GM23248 (cell line): ENCODE data around the gene EHMT1. TPM values are rescaled to one million over a fixed set of nuclear protein-coding genes. Genes with fewer than 3 reads are reported as not detected.
"Not testable (repeated sequence)": the region's sequence is repeated elsewhere in the genome, so short reads cannot be mapped to it uniquely, and the experiment has no call there.

Source experiments
- DNase-seq: peaks from one replicate; pipeline ENCODE4 v3.0.0-alpha.2; 2015
- H2AFZ ChIP-seq: fragments of 200-600 bp; sonication (generic); 2 replicates; pipeline ENCODE4 v1.6.1; 2016; ENCODE audit warnings: antibody characterized with exemption
- H3F3A ChIP-seq: fragments of 200-600 bp; sonication (generic); 2 replicates; pipeline ENCODE4 v1.6.1; 2016; ENCODE audit warnings: mild to moderate bottlenecking, antibody characterized with exemption, mixed run types; ENCODE audit not compliant: insufficient read depth
- H3K27ac ChIP-seq: fragments of 200-600 bp; sonication (generic); 2 replicates; pipeline ENCODE4 v1.5.1; 2016; ENCODE audit warnings: mild to moderate bottlenecking
- H3K27me3 ChIP-seq: fragments of 200-600 bp; sonication (generic); replicated peaks from 2 replicates; pipeline ENCODE4 v1.6.1; 2016; ENCODE audit warnings: mild to moderate bottlenecking; ENCODE audit not compliant: insufficient read depth
- H3K36me3 ChIP-seq: fragments of 200-600 bp; sonication (generic); 2 replicates; pipeline ENCODE4 v1.6.1; 2016; ENCODE audit warnings: low read depth, mild to moderate bottlenecking
- H3K4me1 ChIP-seq: fragments of 200-600 bp; sonication (generic); 2 replicates; pipeline ENCODE4 v1.6.1; 2016; ENCODE audit warnings: mild to moderate bottlenecking; ENCODE audit not compliant: insufficient read depth
- H3K4me2 ChIP-seq: fragments of 200-600 bp; sonication (generic); one replicate; pipeline ENCODE4 v1.6.1; 2016; ENCODE audit warnings: mild to moderate bottlenecking; ENCODE audit not compliant: unreplicated experiment
- H3K4me3 ChIP-seq: fragments of 200-600 bp; sonication (generic); 2 replicates; pipeline ENCODE4 v1.5.1; 2016; ENCODE audit warnings: mild to moderate bottlenecking
- H3K79me2 ChIP-seq: fragments of 200-600 bp; sonication (generic); 2 replicates; pipeline ENCODE4 v1.6.1; 2016; ENCODE audit warnings: mild to moderate bottlenecking; ENCODE audit not compliant: insufficient read depth
- H3K9ac ChIP-seq: fragments of 200-600 bp; sonication (generic); 2 replicates; pipeline ENCODE4 v1.6.1; 2016; ENCODE audit warnings: mild to moderate bottlenecking
- H3K9me2 ChIP-seq: fragments of 200-600 bp; sonication (generic); 2 replicates; pipeline ENCODE4 v1.6.1; 2016; ENCODE audit warnings: mixed run types, mild to moderate bottlenecking, moderate library complexity; ENCODE audit not compliant: insufficient read depth
- H3K9me3 ChIP-seq: fragments of 200-600 bp; sonication (generic); one replicate; pipeline ENCODE4 v1.6.1; 2017; ENCODE audit warnings: low read depth
- H4K20me1 ChIP-seq: fragments of 200-600 bp; sonication (generic); 2 replicates; pipeline ENCODE4 v1.6.0; 2016; ENCODE audit not compliant: insufficient read depth
- EZH2 ChIP-seq: fragments of 200-600 bp; sonication (generic); IDR thresholded peaks from 2 replicates; pipeline ENCODE4 v1.6.1; 2018; ENCODE audit warnings: antibody characterized with exemption, mild to moderate bottlenecking; ENCODE audit not compliant: insufficient read depth, poor library complexity, severe bottlenecking
- EZH2phosphoT487 ChIP-seq: fragments of 200-600 bp; sonication (generic); IDR thresholded peaks from 2 replicates; pipeline ENCODE4 v1.6.1; 2018; ENCODE audit warnings: antibody characterized with exemption, moderate library complexity, mild to moderate bottlenecking, low read depth; ENCODE audit not compliant: insufficient read depth
- WGBS, 2 experiments: methylation state at CpG; one replicate each; pipeline ENCODE4 v1.1.6; 2015 to 2017; ENCODE audit warnings: low lambda C conversion rate in 2 of 2, low coverage in 1 of 2; ENCODE audit errors: missing lambda C conversion rate in 2 of 2; 5-methylcytosine and 5-hydroxymethylcytosine counted together
- in situ Hi-C: fragments of 300-500 bp; cut with MboI; formaldehyde crosslinking; loops from 2 replicates; pipeline ENCODE4 v1.15.0; 2020
- microRNA counts: library from miRNA; unstranded; fragments of <30 nt; microRNA quantifications from one replicate; lab custom pipeline; 2016
- microRNA-seq: library from miRNA; unstranded; fragments of <30 nt; microRNA quantifications from one replicate; pipeline ENCODE4, GENCODE V29; 2016; ENCODE audit warnings: borderline number of aligned reads
- polyA plus RNA-seq: library from polyadenylated mRNA; unstranded; fragments of >200 nt; fragmentation: Nextera tagmentation; extraction: Ambion mirVana; gene quantifications from 2 replicates; pipeline ENCODE4 v1.2.1, GENCODE V29; 2016
- small RNA-seq: library from RNA; depleted of rRNA; stranded (forward); fragments of <200 nt; gene quantifications from one replicate; pipeline ENCODE3, GENCODE V24; 2014; ENCODE audit warnings: low read depth, low replicate concordance
- total RNA-seq: library from RNA; depleted of rRNA; stranded (reverse); fragments of >200 nt; shearing (Covaris generic); gene quantifications from 2 replicates; pipeline ENCODE4 v1.2.3, GENCODE V29; 2014; rRNA removed

EHMT1 gene
- total and polyA plus RNA-seq, 2 experiments from 2014 or later = 26.8 to 31.0 TPM

DNA sequence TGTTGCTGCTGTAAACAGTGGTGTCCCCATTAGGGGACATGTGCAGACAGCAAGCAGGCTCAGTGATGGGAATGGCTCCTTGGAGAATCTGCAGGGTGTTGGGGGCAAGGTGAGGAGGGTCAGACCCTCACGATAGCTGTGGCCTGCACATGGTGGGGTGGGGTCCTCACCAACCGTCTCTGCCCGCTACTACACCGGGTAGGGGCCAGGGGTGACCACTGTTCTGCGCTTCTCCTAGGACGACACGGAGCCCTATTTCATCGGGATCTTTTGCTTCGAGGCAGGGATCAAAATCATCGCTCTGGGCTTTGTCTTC lies 263.7 kb downstream of the EHMT1 start:
- Histone ChIP-seq H3K79me2 (no peaks in the 10 kb centered on the region), H3K4me3 (no peak overlapping the region), H2AFZ (no peak overlapping the region), H4K20me1 (no peaks in the 10 kb centered on the region), H3K27me3 (no peaks in the 10 kb centered on the region), H3K9me2 (no peaks in the 10 kb centered on the region), H3K4me1 (no peaks in the 10 kb centered on the region), H3K4me2 (no peak overlapping the region), H3K27ac (no peak overlapping the region), H3K9ac (no peak overlapping the region), H3K36me3 (no peaks in the 10 kb centered on the region), H3F3A (no peaks in the 10 kb centered on the region), H3K9me3 (no peaks in the 10 kb centered on the region)
- WGBS, 2 experiments = 68 to 70% methylated on average over 10 of the region's 10 CpGs
- TF ChIP-seq EZH2 = no peak
- no peak for TF ChIP-seq EZH2phosphoT487
- in situ Hi-C loops = no loop called here
- DNase-seq = no peak

DNA sequence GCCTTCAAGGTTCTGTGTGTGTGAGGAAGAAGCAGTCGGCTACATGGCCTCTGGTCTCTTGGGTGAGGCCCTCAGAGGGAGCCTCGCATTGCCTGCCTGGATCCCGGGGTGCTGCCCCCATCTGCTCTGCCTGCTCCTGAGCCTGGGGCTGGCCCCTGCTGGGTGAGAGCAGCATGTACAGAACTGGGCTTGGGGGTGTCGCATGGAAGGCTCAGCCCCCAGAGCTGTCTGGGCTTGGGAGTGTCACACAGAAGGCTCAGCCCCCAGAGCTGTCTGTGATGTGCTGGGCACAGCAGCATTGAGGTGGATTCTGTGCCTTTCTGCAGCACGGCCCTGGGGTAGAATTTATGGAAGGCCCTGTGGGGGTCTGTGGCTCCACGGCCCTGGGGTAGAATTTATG lies 265.2 kb downstream of the EHMT1 start:
- H3K4me2 ChIP-seq, H3K27ac ChIP-seq, H3F3A ChIP-seq, H4K20me1 ChIP-seq, H3K36me3 ChIP-seq, H3K9me2 ChIP-seq, DNase-seq, H3K9ac ChIP-seq, H3K4me3 ChIP-seq, H2AFZ ChIP-seq, H3K9me3 ChIP-seq, in situ Hi-C loops, H3K4me1 ChIP-seq, H3K27me3 ChIP-seq, H3K79me2 ChIP-seq: not testable (repeated sequence)
- 33 to 43% methylated on average over 1 to 4 of the region's 6 CpGs for WGBS, 2 experiments

DNA sequence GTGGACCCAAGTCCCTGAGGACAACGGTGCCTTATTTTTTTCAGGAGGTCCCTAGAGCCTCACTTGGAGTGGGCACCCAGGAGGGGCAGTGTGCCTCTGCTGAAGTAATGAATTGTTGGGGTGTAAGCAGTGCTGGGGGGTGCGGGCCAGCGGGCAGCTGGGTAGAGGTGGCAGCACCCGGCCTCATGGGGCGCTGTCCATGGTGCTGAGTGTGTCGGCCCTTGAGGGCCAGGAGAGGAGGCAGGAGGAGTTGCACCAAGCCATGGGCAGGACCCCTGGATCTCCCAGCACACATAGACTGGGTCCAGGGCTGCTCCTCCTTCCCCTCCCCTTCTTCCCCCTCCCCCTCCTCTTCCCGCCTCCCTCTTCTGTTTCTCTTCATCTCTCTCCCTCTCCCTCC lies 265.7 kb downstream of the EHMT1 start:
- H4K20me1 ChIP-seq, H3K36me3 ChIP-seq, H3K4me2 ChIP-seq, DNase-seq, H3K4me1 ChIP-seq, H2AFZ ChIP-seq, H3K27me3 ChIP-seq, H3K4me3 ChIP-seq, H3K9me2 ChIP-seq, H3K9me3 ChIP-seq, H3K9ac ChIP-seq, H3K27ac ChIP-seq, H3F3A ChIP-seq, H3K79me2 ChIP-seq, in situ Hi-C loops: not testable (repeated sequence)
- WGBS, 2 experiments = 11 to 24% methylated on average over 5 to 6 of the region's 7 CpGs

DNA sequence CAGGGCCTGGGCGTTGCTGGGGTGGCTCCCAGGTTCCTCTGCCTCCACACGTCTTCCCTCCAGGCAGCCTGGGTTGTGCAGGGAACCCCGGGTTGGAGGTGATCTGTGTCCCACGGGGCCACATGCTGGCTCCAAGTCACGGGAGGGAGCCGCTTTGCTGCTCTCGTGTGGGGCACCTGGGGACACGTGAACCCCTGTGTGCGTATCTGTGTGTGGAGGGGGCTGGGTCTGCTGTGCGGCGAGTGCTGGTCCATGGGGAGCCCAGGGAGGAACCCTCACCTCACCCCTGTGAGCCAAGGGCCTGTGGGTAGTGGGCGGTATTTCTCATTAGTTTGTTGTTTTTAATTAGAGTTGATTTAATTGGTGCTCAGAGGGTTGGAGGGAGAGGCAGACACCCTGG lies 266.3 kb downstream of the EHMT1 start:
- H3K9me3 ChIP-seq, H4K20me1 ChIP-seq, H3K79me2 ChIP-seq, H3K27ac ChIP-seq, H3K9ac ChIP-seq, H3K9me2 ChIP-seq, H3K36me3 ChIP-seq, H3K4me2 ChIP-seq, H3F3A ChIP-seq, H3K4me3 ChIP-seq, H3K4me1 ChIP-seq, H3K27me3 ChIP-seq, H2AFZ ChIP-seq, in situ Hi-C loops, DNase-seq: not testable (repeated sequence)
- 61 to 70% methylated on average over 9 to 10 of the region's 12 CpGs for WGBS, 2 experiments

MicroRNA genes within 50 kb of the gene (microRNA counts, 767-probe panel; counts per million panel counts)
- 447 counts per million, percentile 86 among the panel's probes with 10 or more counts for microRNA hsa-miR-602 (lab: Ali Mortazavi, UCI)

Small RNAs within 50 kb of the gene (microRNA-seq; reads per million reads assigned to microRNA genes)
- not detected for gene MIR602

Small RNAs within 50 kb of the gene (small RNA-seq; reads per million reads assigned to genes)
- not detected for gene MIR602
- gene RF00017 = not detected

Other genes with a start within 250 kb of the EHMT1 start
- 11.6 and 17.1 TPM in 2 replicates for gene EXD3, start 195.8 kb upstream of the EHMT1 start, total RNA-seq
- gene EXD3, start 195.8 kb upstream of the EHMT1 start, polyA plus RNA-seq = 8.7 and 10.1 TPM in 2 replicates
- gene NOXA1, start 195.6 kb upstream of the EHMT1 start, total RNA-seq = 0.32 TPM in 1 of 2 replicates, not detected in the other
- gene NOXA1, start 195.6 kb upstream of the EHMT1 start, polyA plus RNA-seq = 0.15 and 0.39 TPM in 2 replicates
- not detected in 2 replicates for gene ENTPD8, start 177.6 kb upstream of the EHMT1 start, total RNA-seq
- not detected in 2 replicates for gene ENTPD8, start 177.6 kb upstream of the EHMT1 start, polyA plus RNA-seq
- 28.8 and 29.1 TPM in 2 replicates for gene NSMF, start 159.7 kb upstream of the EHMT1 start, total RNA-seq
- gene NSMF, start 159.7 kb upstream of the EHMT1 start, polyA plus RNA-seq = 13.5 and 13.7 TPM in 2 replicates
- 0.54 and 0.89 TPM in 2 replicates for gene PNPLA7, start 68.6 kb upstream of the EHMT1 start, total RNA-seq
- gene PNPLA7, start 68.6 kb upstream of the EHMT1 start, polyA plus RNA-seq = 0.44 and 0.59 TPM in 2 replicates
- gene MRPL41, start 67.1 kb upstream of the EHMT1 start, total RNA-seq = 28.7 and 42.9 TPM in 2 replicates
- 97.6 and 99.8 TPM in 2 replicates for gene MRPL41, start 67.1 kb upstream of the EHMT1 start, polyA plus RNA-seq
- gene DPH7, start 40.1 kb upstream of the EHMT1 start, total RNA-seq = 27.0 and 32.6 TPM in 2 replicates
- gene DPH7, start 40.1 kb upstream of the EHMT1 start, polyA plus RNA-seq = 24.1 and 26.7 TPM in 2 replicates
- 29.6 and 35.0 TPM in 2 replicates for gene ZMYND19, start 28.5 kb upstream of the EHMT1 start, total RNA-seq
- 6.1 and 11.6 TPM in 2 replicates for gene ZMYND19, start 28.5 kb upstream of the EHMT1 start, polyA plus RNA-seq
- gene ARRDC1, start 13.3 kb upstream of the EHMT1 start, total RNA-seq = 26.9 and 37.1 TPM in 2 replicates
- gene ARRDC1, start 13.3 kb upstream of the EHMT1 start, polyA plus RNA-seq = 21.0 and 22.0 TPM in 2 replicates